ENCODE results near the gene RBM15B.

The RBM15B gene

DNA sequence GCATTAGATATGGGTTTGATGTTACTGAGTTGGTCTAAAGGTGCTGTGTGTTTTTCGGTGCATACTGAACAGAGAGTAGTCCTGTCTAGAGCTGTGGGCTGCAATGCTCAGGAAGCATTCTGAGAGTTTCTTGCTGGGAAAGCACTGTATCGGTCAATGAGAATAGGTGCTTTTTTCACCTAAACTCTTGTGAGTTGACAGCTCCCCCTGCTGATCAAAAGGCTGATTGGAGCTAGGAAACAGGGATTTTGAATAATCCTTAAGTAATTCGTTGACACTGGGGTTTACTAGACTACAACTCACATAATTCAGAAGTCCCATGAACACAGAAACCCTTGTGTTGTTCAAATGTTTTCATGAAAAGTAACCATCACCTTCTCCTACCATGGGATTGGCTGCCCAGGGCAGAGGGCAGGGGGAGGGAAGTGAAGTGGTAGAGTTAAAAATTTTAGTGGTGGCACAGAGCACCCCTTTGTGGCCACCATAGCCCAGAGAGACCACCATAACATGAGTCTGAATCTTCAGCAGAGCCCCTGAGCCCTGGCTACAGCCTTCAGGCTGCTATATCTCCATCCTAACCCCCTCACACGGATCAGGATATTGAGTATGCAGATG lies 19.0 kb upstream of the RBM15B start:
- peak; percentile 92 for ATAC-seq

GRCh38 chr3:51373658-51374421 lies 17.2 kb upstream of the RBM15B start:
- no peak for ATAC-seq
- TF ChIP-seq, protein P1, sequence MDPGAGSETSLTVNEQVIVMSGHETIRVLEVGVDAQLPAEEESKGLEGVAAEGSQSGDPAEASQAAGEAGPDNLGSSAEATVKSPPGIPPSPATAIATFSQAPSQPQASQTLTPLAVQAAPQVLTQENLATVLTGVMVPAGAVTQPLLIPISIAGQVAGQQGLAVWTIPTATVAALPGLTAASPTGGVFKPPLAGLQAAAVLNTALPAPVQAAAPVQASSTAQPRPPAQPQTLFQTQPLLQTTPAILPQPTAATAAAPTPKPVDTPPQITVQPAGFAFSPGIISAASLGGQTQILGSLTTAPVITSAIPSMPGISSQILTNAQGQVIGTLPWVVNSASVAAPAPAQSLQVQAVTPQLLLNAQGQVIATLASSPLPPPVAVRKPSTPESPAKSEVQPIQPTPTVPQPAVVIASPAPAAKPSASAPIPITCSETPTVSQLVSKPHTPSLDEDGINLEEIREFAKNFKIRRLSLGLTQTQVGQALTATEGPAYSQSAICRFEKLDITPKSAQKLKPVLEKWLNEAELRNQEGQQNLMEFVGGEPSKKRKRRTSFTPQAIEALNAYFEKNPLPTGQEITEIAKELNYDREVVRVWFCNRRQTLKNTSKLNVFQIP (CRISPR knock-in tag; IDR thresholded peaks at IDR 0.05; ENCODE audit: borderline replicate concordance, low read depth), result no peak
- TF ChIP-seq GLIS3 (CRISPR knock-in tag; IDR thresholded peaks at IDR 0.05), result no peak
- no peak for TF ChIP-seq ARNTL (CRISPR knock-in tag; IDR thresholded peaks at IDR 0.05; ENCODE audit: borderline replicate concordance, low read depth)
- no peak for TF ChIP-seq PPARA (CRISPR knock-in tag; IDR thresholded peaks at IDR 0.05; ENCODE audit: borderline replicate concordance)
- TF ChIP-seq, protein P2, sequence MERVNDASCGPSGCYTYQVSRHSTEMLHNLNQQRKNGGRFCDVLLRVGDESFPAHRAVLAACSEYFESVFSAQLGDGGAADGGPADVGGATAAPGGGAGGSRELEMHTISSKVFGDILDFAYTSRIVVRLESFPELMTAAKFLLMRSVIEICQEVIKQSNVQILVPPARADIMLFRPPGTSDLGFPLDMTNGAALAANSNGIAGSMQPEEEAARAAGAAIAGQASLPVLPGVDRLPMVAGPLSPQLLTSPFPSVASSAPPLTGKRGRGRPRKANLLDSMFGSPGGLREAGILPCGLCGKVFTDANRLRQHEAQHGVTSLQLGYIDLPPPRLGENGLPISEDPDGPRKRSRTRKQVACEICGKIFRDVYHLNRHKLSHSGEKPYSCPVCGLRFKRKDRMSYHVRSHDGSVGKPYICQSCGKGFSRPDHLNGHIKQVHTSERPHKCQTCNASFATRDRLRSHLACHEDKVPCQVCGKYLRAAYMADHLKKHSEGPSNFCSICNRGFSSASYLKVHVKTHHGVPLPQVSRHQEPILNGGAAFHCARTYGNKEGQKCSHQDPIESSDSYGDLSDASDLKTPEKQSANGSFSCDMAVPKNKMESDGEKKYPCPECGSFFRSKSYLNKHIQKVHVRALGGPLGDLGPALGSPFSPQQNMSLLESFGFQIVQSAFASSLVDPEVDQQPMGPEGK (CRISPR knock-in tag; IDR thresholded peaks at IDR 0.05; ENCODE audit: borderline replicate concordance), result no peak
- TF ChIP-seq, protein P3, sequence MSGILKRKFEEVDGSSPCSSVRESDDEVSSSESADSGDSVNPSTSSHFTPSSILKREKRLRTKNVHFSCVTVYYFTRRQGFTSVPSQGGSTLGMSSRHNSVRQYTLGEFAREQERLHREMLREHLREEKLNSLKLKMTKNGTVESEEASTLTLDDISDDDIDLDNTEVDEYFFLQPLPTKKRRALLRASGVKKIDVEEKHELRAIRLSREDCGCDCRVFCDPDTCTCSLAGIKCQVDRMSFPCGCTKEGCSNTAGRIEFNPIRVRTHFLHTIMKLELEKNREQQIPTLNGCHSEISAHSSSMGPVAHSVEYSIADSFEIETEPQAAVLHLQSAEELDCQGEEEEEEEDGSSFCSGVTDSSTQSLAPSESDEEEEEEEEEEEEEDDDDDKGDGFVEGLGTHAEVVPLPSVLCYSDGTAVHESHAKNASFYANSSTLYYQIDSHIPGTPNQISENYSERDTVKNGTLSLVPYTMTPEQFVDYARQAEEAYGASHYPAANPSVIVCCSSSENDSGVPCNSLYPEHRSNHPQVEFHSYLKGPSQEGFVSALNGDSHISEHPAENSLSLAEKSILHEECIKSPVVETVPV (CRISPR knock-in tag; IDR thresholded peaks at IDR 0.05), result no peak
- TF ChIP-seq ZNF70 (CRISPR knock-in tag; IDR thresholded peaks at IDR 0.05), result no peak
- TF ChIP-seq ZNF8 (CRISPR knock-in tag; IDR thresholded peaks at IDR 0.05), result no peak
- no peak for TF ChIP-seq SNAI2 (CRISPR knock-in tag; IDR thresholded peaks at IDR 0.05)
- no peak for TF ChIP-seq TCF4 (CRISPR knock-in tag; IDR thresholded peaks at IDR 0.05; ENCODE audit: borderline replicate concordance)
- TF ChIP-seq RARB (CRISPR knock-in tag; IDR thresholded peaks at IDR 0.05), result no peak
- no peak for TF ChIP-seq ZFP3 (CRISPR knock-in tag; IDR thresholded peaks at IDR 0.05)
- TF ChIP-seq BACH2 (CRISPR knock-in tag; IDR thresholded peaks at IDR 0.05; ENCODE audit: borderline replicate concordance), result no peak
- TF ChIP-seq OSR1 (CRISPR knock-in tag; IDR thresholded peaks at IDR 0.05), result no peak
- TF ChIP-seq, protein P4, sequence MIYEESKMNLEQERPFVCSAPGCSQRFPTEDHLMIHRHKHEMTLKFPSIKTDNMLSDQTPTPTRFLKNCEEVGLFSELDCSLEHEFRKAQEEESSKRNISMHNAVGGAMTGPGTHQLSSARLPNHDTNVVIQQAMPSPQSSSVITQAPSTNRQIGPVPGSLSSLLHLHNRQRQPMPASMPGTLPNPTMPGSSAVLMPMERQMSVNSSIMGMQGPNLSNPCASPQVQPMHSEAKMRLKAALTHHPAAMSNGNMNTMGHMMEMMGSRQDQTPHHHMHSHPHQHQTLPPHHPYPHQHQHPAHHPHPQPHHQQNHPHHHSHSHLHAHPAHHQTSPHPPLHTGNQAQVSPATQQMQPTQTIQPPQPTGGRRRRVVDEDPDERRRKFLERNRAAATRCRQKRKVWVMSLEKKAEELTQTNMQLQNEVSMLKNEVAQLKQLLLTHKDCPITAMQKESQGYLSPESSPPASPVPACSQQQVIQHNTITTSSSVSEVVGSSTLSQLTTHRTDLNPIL (CRISPR knock-in tag; IDR thresholded peaks at IDR 0.05; ENCODE audit: low read depth), result no peak
- TF ChIP-seq ESRRG (CRISPR knock-in tag; IDR thresholded peaks at IDR 0.05), result no peak

More for the DNA sequence above, 19.0 kb upstream of the RBM15B start:
- TF ChIP-seq, protein P4 (CRISPR knock-in tag; IDR thresholded peaks at IDR 0.05; ENCODE audit: low read depth), result no peak
- TF ChIP-seq SNAI2 (CRISPR knock-in tag; IDR thresholded peaks at IDR 0.05) (no peak), OSR1 (CRISPR knock-in tag; IDR thresholded peaks at IDR 0.05) (no peak), TCF4 (CRISPR knock-in tag; IDR thresholded peaks at IDR 0.05; ENCODE audit: borderline replicate concordance) (no peak), ISL1 (CRISPR knock-in tag; IDR thresholded peaks at IDR 0.05) (no peak), CSDC2 (CRISPR knock-in tag; IDR thresholded peaks at IDR 0.05) (no peak), ZC3H10 (CRISPR knock-in tag; IDR thresholded peaks at IDR 0.05) (no peak)

- ATAC-seq, result no peak
- TF ChIP-seq, protein P3 (CRISPR knock-in tag; IDR thresholded peaks at IDR 0.05), result no peak
- no peak for TF ChIP-seq ZNF565 (CRISPR knock-in tag; conservative IDR thresholded peaks at IDR 0.05; ENCODE audit: low read depth)
- TF ChIP-seq ARNTL (CRISPR knock-in tag; IDR thresholded peaks at IDR 0.05; ENCODE audit: borderline replicate concordance, low read depth), result no peak
- no peak for TF ChIP-seq OSR1 (CRISPR knock-in tag; IDR thresholded peaks at IDR 0.05)
- TF ChIP-seq, protein P2 (CRISPR knock-in tag; IDR thresholded peaks at IDR 0.05; ENCODE audit: borderline replicate concordance), result no peak
- no peak for TF ChIP-seq TCF4 (CRISPR knock-in tag; IDR thresholded peaks at IDR 0.05; ENCODE audit: borderline replicate concordance)
- TF ChIP-seq ZNF8 (CRISPR knock-in tag; IDR thresholded peaks at IDR 0.05), result no peak
- TF ChIP-seq TOX (CRISPR knock-in tag; IDR thresholded peaks at IDR 0.05; ENCODE audit: borderline replicate concordance), result no peak
- no peak for TF ChIP-seq SNAI2 (CRISPR knock-in tag; IDR thresholded peaks at IDR 0.05)
- TF ChIP-seq ESRRG (CRISPR knock-in tag; IDR thresholded peaks at IDR 0.05), result no peak
These were observed 16.6 kb upstream of the RBM15B start for GRCh38 chr3:51374456-51374855.
